HepG2 (cell line): Measurements from ENCODE around the gene CCDC91. TPM values are rescaled to one million over a fixed set of nuclear protein-coding genes. Genes with fewer than 3 reads are reported as not detected.

Experiments used
- ATAC-seq: fragments of 200-7000 bp; cut with Tn5 transposase; 3 replicates; pipeline ENCODE4 v1.9.1; 2020; ENCODE audit warnings: mild to moderate bottlenecking, moderate library complexity
- BruUV-seq: library from RNA; stranded (reverse); fragments of 400-500 nt; replicated peaks from 2 replicates; lab custom pipeline; 2021; lab: Mats Ljungman, UMichigan
- CTCF ChIA-PET: fragments of 300-600 bp; formaldehyde crosslinking; extraction: SDS; loops from one replicate; lab custom pipeline; 2021; ENCODE audit warnings: low total read pairs, inconsistent platforms, low intra/inter-chr PET ratio; lab: Yijun Ruan, JAX
- POLR2A ChIA-PET: fragments of 350-600 bp; sonication (Branson Sonifier 250); formaldehyde crosslinking; loops from one replicate; lab custom pipeline; 2020; ENCODE audit warnings: antibody characterized with exemption, inconsistent platforms; lab: Yijun Ruan, JAX
- DNase-seq: peaks from one replicate; pipeline ENCODE4 v3.0.0-alpha.2; 2015; ENCODE audit warnings: low spot score
- FAIRE-seq: peaks from 3 replicates; lab custom pipeline; 2011; peaks lifted over from hg19 to GRCh38; lab: Jason Lieb, UNC
- H2AFZ ChIP-seq: one replicate; pipeline ENCODE4 v1.6.1; 2011; ENCODE audit warnings: low read length, inconsistent platforms
- H3K27ac ChIP-seq: fragments of 300-600 bp; 3 replicates; pipeline ENCODE4 v1.8.0; 2011; ENCODE audit warnings: mixed run types, mild to moderate bottlenecking, mixed read lengths, low read length, inconsistent platforms; ENCODE audit not compliant: insufficient read depth; ENCODE audit errors: extremely low read length
- H3K27me3 ChIP-seq, 2 experiments: fragments of 200-600 bp in 1 of 2; 2 replicates in 1 of 2; 3 replicates in 1 of 2; pipeline versions ENCODE4 v1.6.0 to v1.8.0; 2011; ENCODE audit warnings: low read length in 2 of 2, mild to moderate bottlenecking in 2 of 2, moderate library complexity in 2 of 2, inconsistent platforms in 1 of 2; ENCODE audit not compliant: insufficient read depth in 2 of 2, control insufficient read depth in 1 of 2
- H3K36me3 ChIP-seq, 2 experiments: fragments of 200-600 bp in 1 of 2; replicated peaks in 1 of 2; 2 replicates in 1 of 2; 3 replicates in 1 of 2; pipeline versions ENCODE4 v1.5.1 to v1.8.0; 2011; ENCODE audit warnings: low read length in 2 of 2, inconsistent platforms in 1 of 2; ENCODE audit not compliant: insufficient read depth in 2 of 2, control insufficient read depth in 1 of 2
- H3K4me1 ChIP-seq: 2 replicates; pipeline ENCODE4 v1.5.1; 2012; ENCODE audit warnings: low read length, inconsistent platforms; ENCODE audit not compliant: insufficient read depth
- H3K4me2 ChIP-seq: 2 replicates; pipeline ENCODE4 v1.6.0; 2011; ENCODE audit warnings: low read depth, low read length, inconsistent platforms
- H3K4me3 ChIP-seq, 3 experiments: fragments of 200-600 bp in 1 of 3; sonication (generic), shearing (Covaris generic) in 1 of 3; replicated peaks in 1 of 3; 2 replicates each; pipeline ENCODE4 v1.5.1; 2011 to 2016; ENCODE audit warnings: low read length in 3 of 3, inconsistent platforms in 2 of 3, low read depth in 2 of 3, mild to moderate bottlenecking in 2 of 3, control low read depth in 1 of 3, mixed read lengths in 1 of 3; ENCODE audit not compliant: insufficient read depth in 1 of 3
- H3K79me2 ChIP-seq: one replicate; pipeline ENCODE4 v1.6.1; 2011; ENCODE audit warnings: low read length, inconsistent platforms; ENCODE audit not compliant: insufficient read depth
- H3K9ac ChIP-seq: 2 replicates; pipeline ENCODE4 v1.6.0; 2011; ENCODE audit warnings: mild to moderate bottlenecking, low read depth, low read length, inconsistent platforms; ENCODE audit not compliant: insufficient read depth
- H3K9me3 ChIP-seq: 2 replicates; pipeline ENCODE4 v1.5.1; 2012; ENCODE audit warnings: mild to moderate bottlenecking, low read length
- H4K20me1 ChIP-seq: 2 replicates; pipeline ENCODE4 v1.6.0; 2011; ENCODE audit warnings: inconsistent platforms, mild to moderate bottlenecking, low read length, moderate library complexity; ENCODE audit not compliant: insufficient read depth
- E2F2 ChIP-seq: sonication (generic); formaldehyde crosslinking; IDR thresholded peaks from 2 replicates; pipeline ENCODE4 v1.4.0; 2020; ENCODE audit warnings: missing genetic modification reagents, borderline replicate concordance
- HDAC1 ChIP-seq: sonication (generic); formaldehyde crosslinking; IDR thresholded peaks from 2 replicates; pipeline ENCODE4 v1.5.1; 2020; ENCODE audit warnings: mild to moderate bottlenecking, missing genetic modification reagents
- HDAC6 ChIP-seq: fragments of 200-600 bp; sonication (generic); IDR thresholded peaks from 2 replicates; pipeline ENCODE4 v1.7.0; 2017; ENCODE audit warnings: mild to moderate bottlenecking, antibody characterized with exemption, low read length, low read depth
- HOXD1 ChIP-seq: sonication (generic); formaldehyde crosslinking; IDR thresholded peaks from 2 replicates; pipeline ENCODE4 v1.5.0; 2020; ENCODE audit warnings: missing genetic modification reagents
- IRF2 ChIP-seq: IDR thresholded peaks from 2 replicates; pipeline ENCODE4 v1.6.1; 2018; ENCODE audit warnings: missing genetic modification reagents, missing compliant biosample characterization
- ISL2 ChIP-seq: sonication (generic); formaldehyde crosslinking; IDR thresholded peaks from 2 replicates; pipeline ENCODE4 v1.5.0; 2020; ENCODE audit warnings: missing genetic modification reagents
- KLF12 ChIP-seq: sonication (generic); formaldehyde crosslinking; IDR thresholded peaks from 2 replicates; pipeline ENCODE4 v1.4.0; 2020; ENCODE audit warnings: missing genetic modification reagents, borderline replicate concordance
- KLF6 ChIP-seq: IDR thresholded peaks from 2 replicates; pipeline ENCODE4 v1.8.0; 2016; ENCODE audit warnings: missing biosample characterization, missing genetic modification reagents
- NR2F2 ChIP-seq: IDR thresholded peaks from 2 replicates; pipeline ENCODE4 v1.6.1; 2012; ENCODE audit warnings: low read depth, inconsistent platforms, borderline replicate concordance
- ONECUT2 ChIP-seq: sonication (generic); formaldehyde crosslinking; IDR thresholded peaks from 2 replicates; pipeline ENCODE4 v1.4.0; 2020; ENCODE audit warnings: missing genetic modification reagents
- POLR2A ChIP-seq, 2 experiments: IDR thresholded peaks; 2 replicates each; pipeline ENCODE4 v1.6.1; 2011; ENCODE audit warnings: low read depth in 2 of 2, low read length in 2 of 2, mild to moderate bottlenecking in 1 of 2, moderate library complexity in 1 of 2; ENCODE audit not compliant: insufficient read depth in 1 of 2
- RBM22 ChIP-seq: fragments of 200-400 bp; formaldehyde crosslinking; optimal IDR thresholded peaks from 2 replicates; pipeline ENCODE3; 2017; ENCODE audit warnings: mild to moderate bottlenecking, low read length, moderate library complexity
- U2AF1 ChIP-seq: fragments of 200-400 bp; formaldehyde crosslinking; optimal IDR thresholded peaks from 2 replicates; pipeline ENCODE3; 2017; ENCODE audit warnings: mild to moderate bottlenecking, low read depth, low read length
- ZNF17 ChIP-seq: sonication (generic); formaldehyde crosslinking; IDR thresholded peaks from 2 replicates; pipeline ENCODE4 v1.5.0; 2020; ENCODE audit warnings: mild to moderate bottlenecking, missing genetic modification reagents
- ZNF766 ChIP-seq: sonication (generic); formaldehyde crosslinking; IDR thresholded peaks from 2 replicates; pipeline ENCODE4 v1.5.0; 2020; ENCODE audit warnings: missing genetic modification reagents, borderline replicate concordance
- WGBS: methylation state at CpG from one replicate; pipeline ENCODE4 v1.1.6; 2017; ENCODE audit warnings: low lambda C conversion rate; 5-methylcytosine and 5-hydroxymethylcytosine counted together
- in situ Hi-C: cut with HindIII; loops from 2 replicates; pipeline ENCODE4 v1.10.0; 2017; ENCODE audit warnings: low pct_unique_long_range_greater_than_20kb; ENCODE audit not compliant: extremely low pct_ligation_motif_present
- intact Hi-C: fragments of 100-400 bp; cut with micrococcal nuclease; formaldehyde crosslinking; loops from one replicate; pipeline ENCODE4 v1.10.0; 2022; ENCODE audit not compliant: unreplicated experiment
- polyA plus RNA-seq, 8 experiments: library from polyadenylated mRNA; depleted of rRNA in 3 of 8; stranded (reverse) in 7 of 8; unstranded in 1 of 8; fragments of >200 nt; fragmentation: Illumina TruSeq in 4 of 8; extraction: Trizol in 4 of 8; gene quantifications; 2 replicates each; pipeline versions ENCODE4 v1.2.1 to v1.2.3, GENCODE V29; 2011 to 2016; ENCODE audit warnings: low read depth in 4 of 8, missing spikeins in 1 of 8, mixed read lengths in 1 of 8; ENCODE audit not compliant: insufficient read depth in 1 of 8
- total RNA-seq, 5 experiments: library from RNA; depleted of rRNA; stranded (reverse); fragments of >200 nt; fragmentation: Illumina TruSeq; extraction: Trizol; gene quantifications; 2 replicates each; pipeline ENCODE4 v1.2.3, GENCODE V29; 2016; ENCODE audit warnings: low read depth in 1 of 5
- TF ChIP-seq, protein P1 (sequence below): sonication (generic); formaldehyde crosslinking; IDR thresholded peaks from 2 replicates; pipeline ENCODE4 v1.8.0; 2022; ENCODE audit warnings: mild to moderate bottlenecking, missing genetic modification reagents, moderate library complexity

The CCDC91 gene
- total and polyA plus RNA-seq, 2 of the 13 experiments (the other 11 are each of a cell fraction or from before 2014, with no cell fraction given): 9.8 to 15.8 TPM

GRCh38 chr12:28232211-28232928 lies 42.1 kb downstream of the CCDC91 start:
- 95% methylated on average over 2 of the region's 2 CpGs for WGBS
- TF ChIP-seq ONECUT2 (CRISPR knock-in tag): no peak
- no peak for TF ChIP-seq HOXD1 (CRISPR knock-in tag)
- FAIRE-seq: no peak
- no peak overlapping the region for H3K4me2 ChIP-seq
- CTCF ChIA-PET: no interaction called here
- H3K9me3 ChIP-seq: no peaks in the 10 kb centered on the region
- no peak overlapping the region for H3K9ac ChIP-seq
- no peaks in the 10 kb centered on the region for H3K4me1 ChIP-seq
- H3K79me2 ChIP-seq: no peaks in the 10 kb centered on the region
- H3K4me3 ChIP-seq: no peak overlapping the region
- no peak overlapping the region for H2AFZ ChIP-seq
- intact Hi-C loops (no loop called here), in situ Hi-C loops (no loop called here)
- no peaks in the 10 kb centered on the region for H3K27me3 ChIP-seq
- POLR2A ChIA-PET: no interaction called here
- H3K36me3 ChIP-seq: no peaks in the 10 kb centered on the region
- ATAC-seq: no peak
- no TSS peak for BruUV-seq
- H4K20me1 ChIP-seq: no peaks in the 10 kb centered on the region
- H3K27ac ChIP-seq: no peak overlapping the region
- no peak for DNase-seq

DNA sequence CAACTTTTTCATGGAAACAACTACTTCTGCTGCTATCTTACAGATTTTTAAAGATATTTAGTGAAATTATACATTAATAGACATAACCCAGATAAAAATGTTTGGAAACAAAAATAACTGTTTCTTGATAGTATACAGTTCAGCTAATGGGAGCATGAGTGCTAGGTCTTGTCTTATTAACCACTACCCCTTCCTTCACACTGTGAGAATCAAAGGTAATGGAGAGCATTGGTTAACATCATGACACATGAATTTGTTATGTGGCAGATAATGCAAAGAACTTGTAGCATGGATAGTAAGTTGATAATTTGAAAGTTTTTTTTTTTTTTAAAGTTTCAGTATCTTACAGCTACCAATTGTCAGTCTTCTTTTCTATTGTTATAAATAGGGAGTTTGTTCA lies 44.2 kb downstream of the CCDC91 start:
- TF ChIP-seq IRF2 (CRISPR knock-in tag): no peak
- TF ChIP-seq E2F2 (CRISPR knock-in tag): no peak
- TF ChIP-seq ZNF766 (CRISPR knock-in tag): no peak
- no peak for TF ChIP-seq KLF6 (CRISPR knock-in tag)
- no peak for TF ChIP-seq HDAC6
- TF ChIP-seq NR2F2: no peak
- TF ChIP-seq ISL2 (CRISPR knock-in tag): no peak
- TF ChIP-seq ZNF17 (CRISPR knock-in tag): no peak
- TF ChIP-seq HDAC1 (CRISPR knock-in tag): no peak
- TF ChIP-seq KLF12: no peak
- TF ChIP-seq POLR2A (IDR thresholded peaks at IDR 0.05; ENCODE audit: insufficient read depth in 1 of 2, low read depth in 2 of 2, low read length in 2 of 2): no peak
- TF ChIP-seq, protein P1, sequence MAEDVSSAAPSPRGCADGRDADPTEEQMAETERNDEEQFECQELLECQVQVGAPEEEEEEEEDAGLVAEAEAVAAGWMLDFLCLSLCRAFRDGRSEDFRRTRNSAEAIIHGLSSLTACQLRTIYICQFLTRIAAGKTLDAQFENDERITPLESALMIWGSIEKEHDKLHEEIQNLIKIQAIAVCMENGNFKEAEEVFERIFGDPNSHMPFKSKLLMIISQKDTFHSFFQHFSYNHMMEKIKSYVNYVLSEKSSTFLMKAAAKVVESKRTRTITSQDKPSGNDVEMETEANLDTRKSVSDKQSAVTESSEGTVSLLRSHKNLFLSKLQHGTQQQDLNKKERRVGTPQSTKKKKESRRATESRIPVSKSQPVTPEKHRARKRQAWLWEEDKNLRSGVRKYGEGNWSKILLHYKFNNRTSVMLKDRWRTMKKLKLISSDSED (CRISPR knock-in tag): no peak
- no peak for TF ChIP-seq RBM22
- no peak for TF ChIP-seq U2AF1
- TF ChIP-seq, all 625 proteins: peak for 0
- Histone ChIP-seq H3K27ac (no peak overlapping the region), H3K4me1 (no peaks in the 10 kb centered on the region), H3K9ac (no peak overlapping the region), H3K4me3 (no peak overlapping the region), H4K20me1 (no peaks in the 10 kb centered on the region), H3K4me2 (no peak overlapping the region), H3K27me3 (no peaks in the 10 kb centered on the region), H3K9me3 (no peaks in the 10 kb centered on the region), H2AFZ (no peak overlapping the region), H3K79me2 (no peaks in the 10 kb centered on the region), H3K36me3 (no peaks in the 10 kb centered on the region)
- ATAC-seq (no peak), FAIRE-seq (no peak), DNase-seq (no peak)
- in situ Hi-C loops (no loop called here), intact Hi-C loops (no loop called here)
- ChIA-PET POLR2A (no interaction called here), CTCF (no interaction called here)
- no TSS peak for BruUV-seq
